Heart right ventricle (tissue), 16 donors: Measurements from ENCODE around the gene CYSTM1. TPM values are rescaled to one million over a fixed set of nuclear protein-coding genes. Genes with fewer than 3 reads are reported as not detected.
"Not testable (repeated sequence)": the region's sequence is repeated elsewhere in the genome, so short reads cannot be mapped to it uniquely, and the experiment has no call there.

Source experiments
- ATAC-seq, 8 donors: fragments of 200-7000 bp; cut with Tn5 transposase; one replicate each; pipeline ENCODE4 v1.9.1; 2020; ENCODE audit warnings: mild to moderate bottlenecking in 8 of 8, moderate library complexity in 8 of 8, moderate number of reproducible peaks in 1 of 8
- DNase-seq, 2 donors: peaks; one replicate each; pipeline ENCODE4 v3.0.0-alpha.2; 2020
- H3K27ac ChIP-seq, 10 donors: fragments of 200-600 bp; sonication (generic) in 2 of 10; one replicate each; pipeline versions ENCODE4 v1.5.0 to v1.8.0; 2020 to 2022; ENCODE audit warnings: mild to moderate bottlenecking in 3 of 10
- H3K27me3 ChIP-seq, 7 donors: fragments of 200-600 bp; one replicate each; pipeline ENCODE4 v1.8.0; 2021 to 2022; ENCODE audit warnings: mild to moderate bottlenecking in 2 of 7
- H3K36me3 ChIP-seq, 9 donors: fragments of 200-600 bp; sonication (generic) in 1 of 9; one replicate each; pipeline versions ENCODE4 v1.5.0 to v1.8.0; 2020 to 2022; ENCODE audit warnings: mild to moderate bottlenecking in 2 of 9
- H3K4me1 ChIP-seq, 9 donors: fragments of 200-600 bp; sonication (generic) in 1 of 9; one replicate each; pipeline versions ENCODE4 v1.5.0 to v1.8.0; 2020 to 2022; ENCODE audit warnings: mild to moderate bottlenecking in 4 of 9
- H3K4me3 ChIP-seq, 10 donors: fragments of 200-600 bp; sonication (generic) in 2 of 10; one replicate each; pipeline versions ENCODE4 v1.5.0 to v1.8.0; 2020 to 2022; ENCODE audit warnings: mild to moderate bottlenecking in 7 of 10, moderate library complexity in 2 of 10
- H3K9me3 ChIP-seq, 11 donors: fragments of 200-600 bp in 10 of 11; sonication (generic) in 2 of 11; one replicate each; pipeline versions ENCODE4 v1.5.0 to v1.8.0; 2013 to 2022; ENCODE audit warnings: mild to moderate bottlenecking in 2 of 11, control low read depth in 1 of 11, moderate library complexity in 1 of 11
- WGBS, 2 donors: extraction: QIAGEN DNeasy Blood & Tissue Kit; methylation state at CpG; one replicate each; pipeline ENCODE4 v1.1.7; 2013; ENCODE audit warnings: inconsistent platforms in 1 of 2; 5-methylcytosine and 5-hydroxymethylcytosine counted together
- intact Hi-C, 10 donors: fragments of 100-400 bp; cut with DNase I; formaldehyde crosslinking; loops; one replicate each; pipeline versions ENCODE4 v1.11.1 to v1.14.2; 2022
- polyA plus RNA-seq, 2 donors: library from polyadenylated mRNA; stranded (reverse); fragments of 200-250 nt; gene quantifications; one replicate each; pipeline ENCODE4 v1.2.3, GENCODE V29; 2013
- total RNA-seq, 10 donors: library from RNA; stranded (reverse); fragmentation: NEBNext Ultra II Directional in 3 of 10; extraction: Animal tissue kit (Norgen Biotek cat#: 25700) in 3 of 10; gene quantifications; one replicate each; pipeline versions ENCODE4 v1.2.1 to v1.2.4, GENCODE V29; 2021 to 2023
- TF ChIP-seq, protein P1 (sequence below), 9 donors: fragments of 200-600 bp; sonication (generic) in 2 of 9; IDR thresholded peaks; one replicate each; pipeline versions ENCODE4 v1.5.0 to v1.8.0; 2021 to 2022; ENCODE audit warnings: antibody characterized with exemption in 9 of 9, mild to moderate bottlenecking in 5 of 9, moderate library complexity in 1 of 9
- donor health status: Arrhythmogenic right ventricular cardiomyopathy.
- donor health status: ischemic (EF 13 %, LVEDD 7.1; RV severe dilation, severe dysfunction).
- donor health status: healthy with polysubstance abuse.
- donor health status: DM: no; HTN: yes; CAD: no.
- donor health status: DM: no; HTN: no; CAD: no.
- donor health status: ischemic (EF 25% LVEDD 6.9; RV normal size, moderate dysfunction).
- donor health status: ischemic (EF 25% LVEDD 5.7; RV mildly dilated, moderate dysfunction).
- donor health status: healthy.
- donor health status: DM: yes; HTN: yes; CAD: no.
- donor health status: Ischemic cardiomyopathy.
- donor health status: ischemic (EF 35%, LVEDD 5.7; RV mildly dilated, moderate dysfunction).
- donor health status: nonischemic (EF 11% LVEDD 7.7; RV severe dilation, severe dysfunction).
- donor health status: DM: yes; HTN: yes; CAD: no.
- donor health status: PGD.
- donor health status: ischemic (EF 29% LVEDD 5.4; RV normal size, mild dysfunction).
- donor health status: nonischemic (EF 23%, LVEDD 6.1; RV moderate dilation, normal function).

The CYSTM1 gene
- total and polyA plus RNA-seq, 12 donors = 45.0 to 217 (median 95.3) TPM

DNA sequence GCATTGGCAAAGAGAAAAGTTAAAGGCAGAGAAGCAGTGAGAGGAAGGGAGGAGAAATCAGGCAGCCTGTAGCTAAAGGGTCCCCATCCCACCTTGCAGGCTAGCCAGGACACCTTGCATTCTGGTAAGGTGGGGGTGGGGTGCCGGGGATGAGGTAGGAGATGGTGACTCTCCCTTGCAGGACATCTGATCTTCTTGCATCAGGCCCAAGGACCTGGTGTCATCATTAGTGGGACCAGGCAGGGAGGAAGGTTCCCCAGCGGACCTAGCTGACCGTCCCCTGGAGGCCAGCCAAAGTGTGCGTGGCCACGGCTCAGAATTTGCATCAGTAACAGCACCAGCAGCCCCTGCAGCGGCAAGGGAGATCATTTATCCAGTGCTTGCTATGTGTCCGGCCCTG lies 21.7 kb upstream of the CYSTM1 start:
- peaks cover 0 to 22% (median 13%) of the 10 kb centered on the region in 9 donors for H3K4me1 ChIP-seq
- H3K27me3 ChIP-seq = no peaks in the 10 kb centered on the region
- no peaks in the 10 kb centered on the region for H3K36me3 ChIP-seq
- TF ChIP-seq, protein P1, sequence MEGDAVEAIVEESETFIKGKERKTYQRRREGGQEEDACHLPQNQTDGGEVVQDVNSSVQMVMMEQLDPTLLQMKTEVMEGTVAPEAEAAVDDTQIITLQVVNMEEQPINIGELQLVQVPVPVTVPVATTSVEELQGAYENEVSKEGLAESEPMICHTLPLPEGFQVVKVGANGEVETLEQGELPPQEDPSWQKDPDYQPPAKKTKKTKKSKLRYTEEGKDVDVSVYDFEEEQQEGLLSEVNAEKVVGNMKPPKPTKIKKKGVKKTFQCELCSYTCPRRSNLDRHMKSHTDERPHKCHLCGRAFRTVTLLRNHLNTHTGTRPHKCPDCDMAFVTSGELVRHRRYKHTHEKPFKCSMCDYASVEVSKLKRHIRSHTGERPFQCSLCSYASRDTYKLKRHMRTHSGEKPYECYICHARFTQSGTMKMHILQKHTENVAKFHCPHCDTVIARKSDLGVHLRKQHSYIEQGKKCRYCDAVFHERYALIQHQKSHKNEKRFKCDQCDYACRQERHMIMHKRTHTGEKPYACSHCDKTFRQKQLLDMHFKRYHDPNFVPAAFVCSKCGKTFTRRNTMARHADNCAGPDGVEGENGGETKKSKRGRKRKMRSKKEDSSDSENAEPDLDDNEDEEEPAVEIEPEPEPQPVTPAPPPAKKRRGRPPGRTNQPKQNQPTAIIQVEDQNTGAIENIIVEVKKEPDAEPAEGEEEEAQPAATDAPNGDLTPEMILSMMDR (IDR thresholded peaks at IDR 0.05) = no peak
- ATAC-seq = no peak
- WGBS, 2 donors = 48 to 49% methylated on average over 7 of the region's 7 CpGs
- H3K9me3 ChIP-seq = no peaks in the 10 kb centered on the region
- intact Hi-C loops = loop anchor here in 4 of 10 donors (2.0 to 10.0 kb wide), 6 partner anchors 76 to 368 kb away; no protein-coding TSS in a partner anchor
- peak in 1 of 2 donors; percentile 32 for DNase-seq
- H3K4me3 ChIP-seq = no peak overlapping the region
- H3K27ac ChIP-seq = no peak overlapping the region

DNA sequence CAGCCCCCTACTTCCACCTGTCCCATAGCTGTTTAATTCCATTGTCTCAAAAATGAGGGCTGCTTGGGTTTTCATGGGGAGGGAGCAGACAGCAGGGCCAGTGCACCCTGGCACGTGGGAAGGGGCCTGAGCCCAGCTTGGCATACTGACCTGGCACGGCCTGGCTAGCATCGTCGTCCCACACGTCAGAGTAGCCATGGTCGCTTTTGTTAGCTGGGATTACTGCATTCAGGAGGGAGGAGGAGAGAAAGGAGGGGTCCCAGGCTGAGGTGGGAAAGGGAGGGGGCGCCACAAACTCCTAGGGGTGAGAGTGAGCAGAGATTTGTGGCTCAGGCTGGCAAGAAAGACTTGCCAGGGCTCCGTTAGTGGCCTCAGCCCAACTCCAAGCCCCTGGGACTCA lies 21.1 kb upstream of the CYSTM1 start:
- TF ChIP-seq, protein P1 (IDR thresholded peaks at IDR 0.05) = no peak
- Histone ChIP-seq H3K27ac (no peak overlapping the region), H3K9me3 (no peaks in the 10 kb centered on the region), H3K4me1 (peaks cover 0 to 22% (median 13%) of the 10 kb centered on the region in 9 donors), H3K4me3 (no peak overlapping the region), H3K36me3 (no peaks in the 10 kb centered on the region), H3K27me3 (no peaks in the 10 kb centered on the region)
- DNase-seq = no peak
- ATAC-seq = no peak
- 74 to 83% methylated on average over 8 of the region's 8 CpGs for WGBS, 2 donors
- intact Hi-C loops = loop anchor here in 4 of 10 donors (2.0 to 10.0 kb wide), 6 partner anchors 77 to 369 kb away; no protein-coding TSS in a partner anchor

DNA sequence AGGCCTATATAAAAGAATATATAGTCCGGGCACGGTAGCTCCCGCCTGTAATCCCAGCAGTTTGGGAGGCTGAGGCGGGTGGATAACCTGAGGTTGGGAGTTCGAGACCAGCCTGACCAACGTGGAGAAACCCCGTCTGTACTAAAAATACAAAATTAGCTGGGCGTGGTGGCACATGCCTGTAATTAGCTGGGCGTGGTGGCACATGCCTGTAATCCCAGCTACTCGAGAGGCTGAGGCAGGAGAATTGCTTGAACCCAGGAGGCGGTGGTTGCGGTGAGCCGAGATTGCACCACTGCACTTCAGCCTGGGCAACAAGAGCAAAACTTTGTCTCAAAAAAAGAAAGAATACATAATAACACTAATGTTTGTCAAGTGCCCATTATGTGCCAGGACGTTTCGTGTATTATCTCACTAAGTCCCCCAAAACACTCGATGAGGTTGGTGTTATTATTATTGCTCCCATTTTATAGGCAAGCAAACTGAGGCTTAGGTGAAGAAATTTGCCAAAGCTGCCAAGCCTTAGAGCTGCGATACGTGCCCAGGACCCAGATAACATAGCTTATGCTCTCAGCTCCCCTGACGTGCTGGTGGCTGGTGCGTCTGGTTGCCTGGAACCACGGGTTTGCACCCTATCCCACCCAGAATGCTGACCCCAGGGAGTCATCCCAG lies 20.1 kb upstream of the CYSTM1 start:
- not testable (repeated sequence) for ATAC-seq, H3K9me3 ChIP-seq, H3K4me3 ChIP-seq, H3K27ac ChIP-seq, H3K27me3 ChIP-seq, DNase-seq, H3K36me3 ChIP-seq
- H3K4me1 ChIP-seq = peaks cover 0 to 22% (median 13%) of the 10 kb centered on the region in 9 donors
- intact Hi-C loops = loop anchor here in 6 of 10 donors (5.0 to 10.0 kb wide), 7 partner anchors 78 to 370 kb away; no protein-coding TSS in a partner anchor
- WGBS, 2 donors = 91 to 92% methylated on average over 21 of the region's 21 CpGs

DNA sequence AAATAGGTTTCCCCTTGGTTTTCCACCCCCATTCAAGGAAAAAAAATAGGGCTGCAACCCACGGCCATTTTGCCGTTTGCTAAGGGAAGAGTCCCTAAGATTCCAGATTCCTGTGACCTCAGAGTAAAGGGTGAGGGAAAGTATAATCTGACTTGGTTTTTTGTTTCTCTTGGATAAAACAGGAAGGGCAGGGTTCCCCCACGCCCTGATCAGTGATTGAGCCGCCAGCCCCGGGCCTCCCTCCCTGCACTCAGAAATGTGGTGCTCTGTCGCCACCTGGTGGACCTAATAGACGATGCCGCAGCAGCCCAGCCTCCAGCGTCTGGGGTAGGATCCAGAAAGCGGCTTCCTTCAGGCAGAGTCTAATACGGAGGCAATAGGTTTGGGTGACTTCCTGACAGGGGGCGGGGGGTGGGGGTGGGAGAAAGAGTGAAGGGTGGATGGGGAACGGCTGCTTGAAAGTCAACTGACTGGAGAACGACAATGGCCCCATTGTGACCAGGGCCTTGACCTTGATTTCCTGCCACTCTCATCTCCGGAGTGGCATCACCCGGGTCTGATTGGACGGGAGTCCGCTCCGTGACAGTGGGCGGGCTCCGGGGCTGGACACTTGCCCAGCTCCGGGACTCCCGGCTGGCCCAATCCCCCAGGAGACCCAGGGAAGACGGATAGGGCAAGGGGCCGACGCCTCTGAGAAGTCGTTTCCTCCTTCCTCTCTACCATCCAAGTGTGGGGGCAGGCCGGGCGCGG lies 17.8 kb upstream of the CYSTM1 start:
- Histone ChIP-seq H3K36me3 (no peaks in the 10 kb centered on the region), H3K27ac (peak overlapping the region in 9 of 10 donors; percentile 39 to 74 (median 70)), H3K9me3 (no peaks in the 10 kb centered on the region), H3K4me3 (peak overlapping the region in 9 of 10 donors; percentile 27 to 58 (median 44)), H3K4me1 (peaks cover 0 to 22% (median 13%) of the 10 kb centered on the region in 9 donors), H3K27me3 (no peaks in the 10 kb centered on the region)
- intact Hi-C loops = loop anchor here in 8 of 10 donors (1.0 to 10.0 kb wide), 10 partner anchors 84 to 372 kb away; no protein-coding TSS in a partner anchor
- TF ChIP-seq, protein P1 (IDR thresholded peaks at IDR 0.05) = peak; percentile 87 to 93 (median 90)
- peak; percentile 91 for DNase-seq
- ATAC-seq = peak; percentile 94 to 97 (median 96)
- WGBS, 2 donors = 3 to 6% methylated on average over 30 of the region's 30 CpGs
